HCT116 (cell line): ENCODE measurements around the gene CAB39. TPM values are rescaled to one million over a fixed set of nuclear protein-coding genes. Genes with fewer than 3 reads are reported as not detected.

Experiments used
- ATAC-seq: fragments of 200-7000 bp; cut with Tn5 transposase; 2 replicates; pipeline ENCODE4 v1.9.1; 2020; ENCODE audit warnings: mild to moderate bottlenecking, moderate library complexity
- BruUV-seq: library from RNA; stranded (reverse); fragments of 400-500 nt; replicated peaks from 2 replicates; lab custom pipeline; 2021; lab: Mats Ljungman, UMichigan
- CTCF ChIA-PET: fragments of 300-600 bp; sonication (Branson Sonifier 250); formaldehyde crosslinking; loops from one replicate; lab custom pipeline; 2021; ENCODE audit warnings: antibody characterized with exemption; lab: Charles Lee
- POLR2A ChIA-PET: fragments of 300-600, 350-600 bp; sonication (Branson Sonifier 250); formaldehyde crosslinking; loops from one replicate; lab custom pipeline; 2021; ENCODE audit warnings: antibody characterized with exemption; lab: Charles Lee
- RAD21 ChIA-PET, 2 experiments: fragments of 300-600 bp; sonication (Branson Sonifier 250); formaldehyde crosslinking; loops; one replicate each; lab custom pipeline; 2023; ENCODE audit warnings: low total read pairs in 2 of 2; ENCODE audit not compliant: uncharacterized antibody in 2 of 2, unreplicated experiment in 2 of 2, low non-redundant PET in 1 of 2; lab: Charles Lee
- DNase-seq: peaks from one replicate; pipeline ENCODE4 v3.0.0-alpha.2; 2010; ENCODE audit warnings: low read depth, low spot score
- H2AFZ ChIP-seq: fragments of 200-600 bp; shearing (Covaris generic), sonication (generic); 2 replicates; pipeline ENCODE4 v1.6.1; 2017; ENCODE audit warnings: low read depth, mixed run types, mixed read lengths, antibody characterized with exemption, low read length; ENCODE audit not compliant: poor library complexity, severe bottlenecking
- H3K27ac ChIP-seq: 2 replicates; pipeline ENCODE4 v1.5.1; 2012; ENCODE audit warnings: low read depth, low read length
- H3K27me3 ChIP-seq: fragments of 200-600 bp; sonication (generic); 2 replicates; pipeline ENCODE4 v1.6.1; 2016; ENCODE audit warnings: mixed run types, low read length, mixed read lengths; ENCODE audit not compliant: insufficient read depth
- H3K36me3 ChIP-seq, 2 experiments: fragments of 200-500 bp in 1 of 2; fragments of 200-600 bp in 1 of 2; sonication (Bioruptor generic) in 1 of 2; sonication (generic) in 1 of 2; 2 replicates each; pipeline versions ENCODE4 v1.5.1 to v1.6.1; 2014 to 2016; ENCODE audit warnings: low read length in 2 of 2, inconsistent platforms in 1 of 2, mixed read lengths in 1 of 2, mixed run types in 1 of 2; ENCODE audit not compliant: insufficient read depth in 2 of 2, control insufficient read depth in 1 of 2
- H3K4me1 ChIP-seq, 2 experiments: fragments of 200-600 bp in 1 of 2; sonication (generic) in 1 of 2; 2 replicates each; pipeline versions ENCODE4 v1.5.1 to v1.6.1; 2012 to 2017; ENCODE audit warnings: low read length in 2 of 2, inconsistent platforms in 1 of 2, mild to moderate bottlenecking in 1 of 2, mixed read lengths in 1 of 2, mixed run types in 1 of 2, moderate library complexity in 1 of 2; ENCODE audit not compliant: insufficient read depth in 2 of 2, control insufficient read depth in 1 of 2
- H3K4me2 ChIP-seq: fragments of 200-600 bp; sonication (generic); 2 replicates; pipeline ENCODE4 v1.6.1; 2017; ENCODE audit warnings: mixed run types, low read length, mixed read lengths
- H3K4me3 ChIP-seq, 2 experiments: fragments of 200-600 bp in 1 of 2; sonication (generic) in 1 of 2; replicated peaks in 1 of 2; 2 replicates each; pipeline ENCODE4 v1.5.1; 2011 to 2016; ENCODE audit warnings: low read length in 2 of 2, control low read depth in 1 of 2, low read depth in 1 of 2, mild to moderate bottlenecking in 1 of 2, mixed read lengths in 1 of 2, mixed run types in 1 of 2
- H3K79me2 ChIP-seq: fragments of 200-600 bp; sonication (generic); 2 replicates; pipeline ENCODE4 v1.6.1; 2017; ENCODE audit warnings: mild to moderate bottlenecking, mixed run types, low read length, moderate library complexity, mixed read lengths; ENCODE audit not compliant: insufficient read depth
- H3K9ac ChIP-seq: fragments of 200-600 bp; sonication (generic); 2 replicates; pipeline ENCODE4 v1.6.1; 2016; ENCODE audit warnings: low read length, mixed read lengths
- H3K9me2 ChIP-seq: fragments of 200-600 bp; sonication (generic), shearing (Covaris generic); 2 replicates; pipeline ENCODE4 v1.6.1; 2017; ENCODE audit warnings: mixed run types, mild to moderate bottlenecking, moderate library complexity; ENCODE audit not compliant: insufficient read depth
- H3K9me3 ChIP-seq, 2 experiments: fragments of 200-500 bp in 1 of 2; fragments of 200-600 bp in 1 of 2; sonication (Bioruptor generic) in 1 of 2; sonication (generic) in 1 of 2; 2 replicates each; pipeline ENCODE4 v1.6.1; 2014 to 2017; ENCODE audit warnings: low read length in 2 of 2, mixed read lengths in 2 of 2, inconsistent platforms in 1 of 2, low read depth in 1 of 2, mild to moderate bottlenecking in 1 of 2, mixed run types in 1 of 2, moderate library complexity in 1 of 2; ENCODE audit not compliant: control insufficient read depth in 1 of 2, insufficient read depth in 1 of 2
- H4K20me1 ChIP-seq: fragments of 200-600 bp; sonication (generic), shearing (Covaris generic); 2 replicates; pipeline ENCODE4 v1.6.1; 2017; ENCODE audit warnings: mixed run types, mild to moderate bottlenecking, moderate library complexity; ENCODE audit not compliant: insufficient read depth
- CBX3 ChIP-seq: IDR thresholded peaks from 2 replicates; pipeline ENCODE4 v1.6.1; 2012; ENCODE audit warnings: low read depth
- CTCF ChIP-seq, 3 experiments: fragments of 200-600 bp in 1 of 3; sonication (generic) in 1 of 3; IDR thresholded peaks in 2 of 3; conservative IDR thresholded peaks in 1 of 3; 2 replicates each; pipeline ENCODE4 v1.5.1; 2012 to 2017; ENCODE audit warnings: low read depth in 2 of 3, low read length in 2 of 3, antibody characterized with exemption in 1 of 3, borderline replicate concordance in 1 of 3, control low read depth in 1 of 3, mild to moderate bottlenecking in 1 of 3, mixed read lengths in 1 of 3, mixed run types in 1 of 3, moderate library complexity in 1 of 3; ENCODE audit not compliant: insufficient read depth in 1 of 3
- EZH2 ChIP-seq: fragments of 200-600 bp; sonication (generic); IDR thresholded peaks from 2 replicates; pipeline ENCODE4 v1.6.1; 2017; ENCODE audit warnings: antibody characterized with exemption, mixed run types
- EZH2phosphoT487 ChIP-seq: fragments of 200-600 bp; IDR thresholded peaks from 2 replicates; pipeline ENCODE4 v1.6.1; 2018; ENCODE audit warnings: antibody characterized with exemption, borderline replicate concordance
- JUND ChIP-seq: IDR thresholded peaks from 2 replicates; pipeline ENCODE4 v1.6.1; 2012
- POLR2A ChIP-seq: IDR thresholded peaks from 2 replicates; pipeline ENCODE4 v1.7.0; 2011; ENCODE audit warnings: borderline replicate concordance; ENCODE audit not compliant: insufficient read depth, insufficient read length; ENCODE audit errors: extremely low read depth
- RAD21 ChIP-seq: IDR thresholded peaks from 2 replicates; pipeline ENCODE4 v1.6.1; 2012; ENCODE audit warnings: low read depth, mild to moderate bottlenecking
- SIN3A ChIP-seq: IDR thresholded peaks from 2 replicates; pipeline ENCODE4 v1.6.1; 2012; ENCODE audit warnings: low read depth
- ZBTB33 ChIP-seq: IDR thresholded peaks from 2 replicates; pipeline ENCODE4 v1.6.1; 2011; ENCODE audit warnings: mild to moderate bottlenecking, low read length, moderate library complexity; ENCODE audit not compliant: insufficient replicate concordance; ENCODE audit errors: extremely low read depth
- ZFX ChIP-seq: fragments of 450-650 bp; IDR thresholded peaks from 2 replicates; pipeline ENCODE4 v1.6.1; 2017
- intact Hi-C: fragments of 100-400 bp; cut with micrococcal nuclease; formaldehyde crosslinking; loops from 2 replicates; pipeline ENCODE4 v1.10.0; 2022
- total RNA-seq: library from RNA; stranded (reverse); gene quantifications from one replicate; pipeline ENCODE4 v1.2.1, GENCODE V29; 2021; ENCODE audit not compliant: unreplicated experiment
- TF ChIP-seq, protein P1 (sequence below): IDR thresholded peaks from 2 replicates; pipeline ENCODE4 v1.6.1; 2012

Gene CAB39
- total RNA-seq, 1 experiment from 2014 or later: 63.6 TPM

DNA sequence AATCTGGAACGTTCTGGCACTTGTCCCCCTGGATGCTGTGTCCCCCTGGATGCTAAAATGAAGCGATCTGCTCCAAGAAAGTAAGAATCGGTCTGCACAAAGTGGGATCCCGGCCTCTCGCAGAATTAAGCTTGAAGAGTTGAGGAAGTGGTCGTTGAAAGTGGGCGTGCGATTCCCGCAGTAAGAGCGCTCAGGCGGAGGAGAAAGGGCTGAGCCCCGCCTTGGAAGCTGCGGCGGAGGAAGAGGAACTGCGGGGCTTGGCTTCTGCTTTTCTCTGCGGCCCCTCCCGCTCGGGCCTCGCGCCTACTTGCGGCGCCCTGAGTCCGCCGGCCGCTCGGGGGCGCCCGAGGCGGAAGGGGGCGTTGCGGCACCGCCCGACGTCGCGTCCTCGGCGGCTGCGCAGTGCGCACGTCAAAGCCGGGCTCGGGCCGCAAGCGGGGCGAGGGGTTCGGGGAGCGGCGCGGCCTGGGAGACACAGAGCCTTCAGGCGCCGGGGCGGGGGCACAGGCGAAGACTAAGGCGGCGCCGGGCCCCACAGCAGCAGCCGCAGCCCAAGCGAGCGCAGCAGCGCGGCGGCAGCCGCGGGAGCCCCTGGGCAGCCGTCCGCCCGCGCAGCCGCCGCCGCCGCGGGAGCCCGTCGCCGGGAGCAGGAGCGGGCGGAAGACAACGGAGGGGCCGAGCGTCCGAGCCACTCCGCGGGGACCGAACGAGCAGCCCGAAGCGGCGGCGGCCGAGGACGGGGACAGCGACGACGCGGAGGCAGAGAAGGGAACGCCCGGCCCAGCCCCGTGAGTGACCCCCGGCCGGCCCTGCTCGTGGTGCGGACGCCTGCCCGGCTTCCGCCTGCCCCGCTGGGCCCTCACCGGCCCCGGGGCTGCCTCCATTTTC lies at the start of gene CAB39 (continued):
- TF ChIP-seq ZBTB33 (no peak), EZH2phosphoT487 (no peak), RAD21 (peak; percentile 57), ZFX (peak; percentile 89), SIN3A (no peak), EZH2 (no peak), CBX3 (peak; percentile 84; the same call in 1 of the 2 replicates), POLR2A (peak; percentile 50)

DNA sequence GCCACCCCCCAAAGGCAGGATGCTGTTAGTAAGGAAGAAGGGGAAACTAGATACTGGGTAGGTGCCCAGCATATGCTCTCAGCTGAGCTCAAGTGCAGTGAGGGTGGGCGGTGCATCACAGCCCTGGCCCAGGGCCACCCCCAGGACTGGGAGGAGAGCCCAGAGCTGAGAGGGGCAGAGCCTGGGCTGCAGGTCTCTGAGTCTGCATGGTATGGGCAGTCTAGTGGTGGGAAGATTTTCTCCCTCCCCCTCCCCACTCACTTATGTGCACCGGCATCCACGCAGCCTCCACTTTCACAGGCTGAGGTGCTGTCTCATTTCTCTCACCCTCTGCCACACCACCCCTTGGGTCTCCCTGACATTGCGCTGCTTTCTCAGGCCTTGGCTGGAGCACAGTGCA lies 48.5 kb upstream of the CAB39 start:
- H2AFZ ChIP-seq: no peak overlapping the region
- BruUV-seq: no TSS peak
- no peaks in the 10 kb centered on the region for H3K27me3 ChIP-seq
- ChIA-PET CTCF (no interaction called here), POLR2A (no interaction called here), RAD21 (no interaction called here)
- no peaks in the 10 kb centered on the region for H3K36me3 ChIP-seq
- no peaks in the 10 kb centered on the region for H4K20me1 ChIP-seq
- DNase-seq (no peak), ATAC-seq (no peak)
- no peaks in the 10 kb centered on the region for H3K79me2 ChIP-seq
- no peak overlapping the region for H3K4me3 ChIP-seq
- no peak overlapping the region for H3K27ac ChIP-seq
- H3K4me2 ChIP-seq: no peak overlapping the region
- H3K9ac ChIP-seq: no peak overlapping the region
- no peak for TF ChIP-seq JUND
- no peak for TF ChIP-seq POLR2A
- no peak for TF ChIP-seq RAD21
- no peak for TF ChIP-seq CTCF (IDR thresholded peaks at IDR 0.05 in 2 of 3, conservative IDR thresholded peaks at IDR 0.05 in 1 of 3; ENCODE audit: borderline replicate concordance in 1 of 3, insufficient read depth in 1 of 3, low read depth in 2 of 3, low read length in 2 of 3)
- TF ChIP-seq, protein P1, sequence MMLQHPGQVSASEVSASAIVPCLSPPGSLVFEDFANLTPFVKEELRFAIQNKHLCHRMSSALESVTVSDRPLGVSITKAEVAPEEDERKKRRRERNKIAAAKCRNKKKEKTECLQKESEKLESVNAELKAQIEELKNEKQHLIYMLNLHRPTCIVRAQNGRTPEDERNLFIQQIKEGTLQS: no peak
- H3K4me1 ChIP-seq: peaks cover 7 to 36% of the 10 kb centered on the region in 2 experiments
- intact Hi-C loops: no loop called here
- H3K9me2 ChIP-seq: no peaks in the 10 kb centered on the region
- H3K9me3 ChIP-seq: no peaks in the 10 kb centered on the region
